Cardiac muscle cell (in vitro differentiated cells and primary cell): ENCODE measurements around the gene WARS2. TPM values are rescaled to one million over a fixed set of nuclear protein-coding genes. Genes with fewer than 3 reads are reported as not detected.

ENCODE experiments used
- DNase-seq, 2 donors: peaks; one replicate each; pipeline versions ENCODE4 v3.0.0 to v3.0.0-alpha.2; 2010 to 2017; ENCODE audit warnings: low read depth in 1 of 2, low spot score in 1 of 2
- H3K27ac ChIP-seq: fragments of 200-600 bp; sonication (generic); 2 replicates; pipeline ENCODE4 v1.5.1; 2016
- H3K27me3 ChIP-seq: fragments of 200-600 bp; sonication (generic); 2 replicates; pipeline ENCODE4 v1.6.0; 2016; ENCODE audit warnings: control low read depth
- H3K36me3 ChIP-seq: fragments of 200-600 bp; sonication (generic); 2 replicates; pipeline ENCODE4 v1.5.1; 2016; ENCODE audit warnings: control low read depth
- H3K4me1 ChIP-seq: fragments of 200-600 bp; sonication (generic); 2 replicates; pipeline ENCODE4 v1.8.1; 2017; ENCODE audit warnings: low read depth, mild to moderate bottlenecking, mixed run types
- H3K4me3 ChIP-seq: fragments of 200-600 bp; sonication (generic); 2 replicates; pipeline ENCODE4 v1.5.1; 2016; ENCODE audit warnings: mild to moderate bottlenecking
- H3K9me3 ChIP-seq: fragments of 200-600 bp; sonication (generic); 2 replicates; pipeline ENCODE4 v1.5.1; 2017; ENCODE audit warnings: low read depth, mild to moderate bottlenecking, control low read depth
- CTCF ChIP-seq: IDR thresholded peaks from 2 replicates; pipeline ENCODE4 v1.5.1; 2012; ENCODE audit warnings: low read depth, mild to moderate bottlenecking, low read length
- polyA plus RNA-seq: library from polyadenylated mRNA; unstranded; fragments of >200 nt; fragmentation: Nextera tagmentation; extraction: Ambion mirVana; gene quantifications from 2 replicates; pipeline ENCODE4 v1.2.1, GENCODE V29; 2016
- total RNA-seq: library from RNA; depleted of rRNA; stranded (reverse); fragments of >200 nt; gene quantifications from 2 replicates; pipeline ENCODE4 v1.2.3, GENCODE V29; 2016

The WARS2 gene
- total and polyA plus RNA-seq, 2 experiments from 2014 or later = 10.9 to 13.1 TPM

- no peaks in the 10 kb centered on the region for H3K36me3 ChIP-seq
- H3K27me3 ChIP-seq = no peaks in the 10 kb centered on the region
- no peak overlapping the region for H3K27ac ChIP-seq
- no peak overlapping the region for H3K4me3 ChIP-seq
- no peak for TF ChIP-seq CTCF
- H3K4me1 ChIP-seq = peaks cover 2% of the 10 kb centered on the region
- H3K9me3 ChIP-seq = no peaks in the 10 kb centered on the region
- no peak for DNase-seq
Measured at GRCh38 chr1:119052267-119052666, 88.2 kb downstream of the WARS2 start.

GRCh38 chr1:119048624-119049404 is 91.6 kb downstream of the WARS2 start:
- no peak for TF ChIP-seq CTCF
- Histone ChIP-seq H3K9me3 (no peaks in the 10 kb centered on the region), H3K36me3 (no peaks in the 10 kb centered on the region), H3K27ac (no peak overlapping the region), H3K27me3 (no peaks in the 10 kb centered on the region), H3K4me3 (no peak overlapping the region), H3K4me1 (peaks cover 6% of the 10 kb centered on the region)
- DNase-seq = no peak

DNA sequence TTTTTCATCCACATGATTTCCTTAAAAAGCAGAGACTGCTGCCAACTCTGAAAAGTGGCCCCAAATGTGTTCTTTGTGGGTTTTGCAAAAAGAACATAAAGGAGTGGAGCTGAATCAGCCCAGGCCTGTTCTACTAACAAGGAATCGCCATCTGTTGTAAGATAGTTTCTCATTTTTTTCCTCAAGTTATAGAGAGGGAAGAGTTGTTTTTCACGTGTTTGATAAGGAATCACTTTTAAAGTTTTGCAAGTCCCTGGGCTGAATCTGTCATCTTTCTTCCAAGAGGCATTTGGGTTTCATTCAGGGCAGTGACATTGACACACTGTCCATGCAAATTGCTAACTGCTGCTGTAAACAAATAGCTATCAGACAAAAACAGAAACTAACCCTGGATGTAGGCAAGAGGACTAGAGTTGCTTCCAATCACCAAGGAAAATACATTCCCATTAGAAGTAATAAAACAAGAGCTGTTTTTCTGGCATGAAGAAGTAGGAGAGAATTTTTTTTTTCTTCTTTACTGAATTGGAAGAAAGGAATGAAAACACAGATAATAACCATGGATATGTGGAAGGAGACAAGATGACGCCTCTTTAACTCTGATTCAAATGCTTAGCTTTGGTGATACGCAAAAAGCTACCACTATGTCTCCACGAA is 93.5 kb downstream of the WARS2 start:
- Histone ChIP-seq H3K27me3 (no peaks in the 10 kb centered on the region), H3K4me1 (peaks cover 6% of the 10 kb centered on the region), H3K9me3 (no peaks in the 10 kb centered on the region), H3K36me3 (no peaks in the 10 kb centered on the region), H3K4me3 (no peak overlapping the region), H3K27ac (no peak overlapping the region)
- peak in 1 of 2 donors; percentile 86 for DNase-seq
- no peak for TF ChIP-seq CTCF

DNA sequence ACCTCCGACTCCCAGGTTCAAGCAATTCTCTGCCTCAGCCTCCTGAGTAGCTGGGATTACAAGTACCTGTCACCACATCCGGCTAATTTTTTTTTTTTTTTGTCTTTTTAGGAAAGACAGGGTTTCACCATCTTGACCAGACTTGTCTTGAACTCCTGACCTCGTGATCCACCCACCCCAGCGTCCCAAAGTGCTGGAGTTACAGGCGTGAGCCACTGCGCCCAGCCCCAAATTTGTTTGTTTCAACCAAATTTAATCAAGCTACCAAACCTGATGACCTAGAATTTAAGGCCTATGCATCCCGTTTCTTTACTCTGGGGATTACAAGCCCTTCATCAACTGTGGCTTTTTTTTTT is 94.0 kb downstream of the WARS2 start:
- Histone ChIP-seq H3K27me3 (no peaks in the 10 kb centered on the region), H3K4me1 (peaks cover 6% of the 10 kb centered on the region), H3K4me3 (no peak overlapping the region), H3K9me3 (no peaks in the 10 kb centered on the region), H3K36me3 (no peaks in the 10 kb centered on the region), H3K27ac (no peak overlapping the region)
- DNase-seq = no peak
- TF ChIP-seq CTCF = no peak

GRCh38 chr1:119045096-119045746 is 95.2 kb downstream of the WARS2 start:
- Histone ChIP-seq H3K4me3 (no peak overlapping the region), H3K4me1 (peaks cover 6% of the 10 kb centered on the region), H3K9me3 (no peaks in the 10 kb centered on the region), H3K36me3 (no peaks in the 10 kb centered on the region), H3K27me3 (no peaks in the 10 kb centered on the region), H3K27ac (no peak overlapping the region)
- no peak for DNase-seq
- TF ChIP-seq CTCF = no peak
